Measurements from ENCODE around the gene ITGBL1. TPM values are rescaled to one million over a fixed set of nuclear protein-coding genes. Genes with fewer than 3 reads are reported as not detected.

The ITGBL1 gene
- total RNA-seq, 1 experiment from 2014 or later = not detected

GRCh38 chr13:101512650-101513049, 60.2 kb downstream of the ITGBL1 start:
- TF ChIP-seq CTCF (IDR thresholded peaks at IDR 0.05; ENCODE audit: unreplicated experiment) = no peak
- Mint-ChIP-seq H3K4me3 (ENCODE audit: unreplicated experiment) (no peak overlapping the region), H3K36me3 (ENCODE audit: insufficient read depth, unreplicated experiment) (no peaks in the 10 kb centered on the region), H3K4me1 (ENCODE audit: insufficient read depth, unreplicated experiment) (peaks cover 16% of the 10 kb centered on the region), H3K27ac (ENCODE audit: low read depth, unreplicated experiment) (peak overlapping the region; percentile 20), H3K27me3 (ENCODE audit: insufficient read depth, unreplicated experiment) (no peaks in the 10 kb centered on the region), H3K9me3 (ENCODE audit: unreplicated experiment) (no peaks in the 10 kb centered on the region)
- intact Hi-C loops (cut with micrococcal nuclease) = no loop called here
- DNase-seq (ENCODE audit: unreplicated experiment) = peak; percentile 19
- CTCF ChIA-PET = interaction anchor here (0.5 to 3.3 kb wide), 4 partner anchors 205 to 368 kb away, joined by 3 to 20 read pairs (median 4); no protein-coding TSS in a partner anchor
- POLR2A ChIA-PET = no interaction called here
- no TSS peak for BruUV-seq (replicated peaks)

DNA sequence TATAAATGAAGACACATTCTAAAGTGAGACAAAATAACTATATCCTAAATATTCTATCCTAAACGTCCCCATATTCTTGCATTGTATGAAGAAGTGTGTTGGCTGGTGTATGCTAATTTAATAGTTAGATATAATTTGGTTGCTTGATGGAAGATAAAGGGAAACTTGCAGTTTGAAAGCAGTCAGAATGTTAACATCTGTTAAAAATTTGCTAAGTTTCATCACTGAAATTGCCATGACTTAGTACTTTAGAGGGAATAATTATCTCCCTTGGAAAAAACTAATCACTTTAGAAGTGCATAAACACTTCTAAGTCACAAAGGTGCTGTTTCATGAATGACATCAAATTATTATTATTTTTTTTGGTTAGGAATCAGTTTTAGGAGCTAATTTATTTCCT, 61.6 kb downstream of the ITGBL1 start:
- Mint-ChIP-seq H3K27ac (ENCODE audit: low read depth, unreplicated experiment) (no peak overlapping the region), H3K4me1 (ENCODE audit: insufficient read depth, unreplicated experiment) (peaks cover 16% of the 10 kb centered on the region), H3K9me3 (ENCODE audit: unreplicated experiment) (no peaks in the 10 kb centered on the region), H3K36me3 (ENCODE audit: insufficient read depth, unreplicated experiment) (no peaks in the 10 kb centered on the region), H3K27me3 (ENCODE audit: insufficient read depth, unreplicated experiment) (no peaks in the 10 kb centered on the region), H3K4me3 (ENCODE audit: unreplicated experiment) (no peak overlapping the region)
- no peak for TF ChIP-seq CTCF (IDR thresholded peaks at IDR 0.05; ENCODE audit: unreplicated experiment)
- ChIA-PET CTCF (interaction anchor here (0.6 to 4.6 kb wide), 17 partner anchors 9 to 370 kb away, joined by 3 to 56 read pairs (median 4); no protein-coding TSS in a partner anchor), POLR2A (interaction anchor here (0.7 to 0.9 kb wide), 3 partner anchors 9 to 369 kb away, joined by 3 to 6 read pairs (median 3); no protein-coding TSS in a partner anchor)
- BruUV-seq (replicated peaks) = no TSS peak
- intact Hi-C loops (cut with micrococcal nuclease) = loop anchor here (1.0 to 2.0 kb wide), 2 partner anchors 243 to 369 kb away; no protein-coding TSS in a partner anchor
- DNase-seq (ENCODE audit: unreplicated experiment) = no peak

GRCh38 chr13:101514695-101515275, 62.3 kb downstream of the ITGBL1 start:
- TF ChIP-seq CTCF (IDR thresholded peaks at IDR 0.05; ENCODE audit: unreplicated experiment) = peak; percentile 58
- CTCF ChIA-PET = interaction anchor here (0.6 to 4.6 kb wide), 18 partner anchors 8 to 371 kb away, joined by 3 to 56 read pairs (median 4); no protein-coding TSS in a partner anchor
- no TSS peak for BruUV-seq (replicated peaks)
- H3K4me1 Mint-ChIP-seq (ENCODE audit: insufficient read depth, unreplicated experiment) = peaks cover 16% of the 10 kb centered on the region
- POLR2A ChIA-PET = interaction anchor here (0.7 to 0.9 kb wide), 3 partner anchors 10 to 370 kb away, joined by 3 to 6 read pairs (median 3); no protein-coding TSS in a partner anchor
- no peaks in the 10 kb centered on the region for H3K27me3 Mint-ChIP-seq (ENCODE audit: insufficient read depth, unreplicated experiment)
- H3K4me3 Mint-ChIP-seq (ENCODE audit: unreplicated experiment) = no peak overlapping the region
- H3K9me3 Mint-ChIP-seq (ENCODE audit: unreplicated experiment) = no peaks in the 10 kb centered on the region
- peak; percentile 78 for DNase-seq (ENCODE audit: unreplicated experiment)
- H3K27ac Mint-ChIP-seq (ENCODE audit: low read depth, unreplicated experiment) = peak overlapping the region; percentile 12
- no peaks in the 10 kb centered on the region for H3K36me3 Mint-ChIP-seq (ENCODE audit: insufficient read depth, unreplicated experiment)
- intact Hi-C loops (cut with micrococcal nuclease) = loop anchor here (1.0 to 2.0 kb wide), 2 partner anchors 243 to 370 kb away; no protein-coding TSS in a partner anchor

DNA sequence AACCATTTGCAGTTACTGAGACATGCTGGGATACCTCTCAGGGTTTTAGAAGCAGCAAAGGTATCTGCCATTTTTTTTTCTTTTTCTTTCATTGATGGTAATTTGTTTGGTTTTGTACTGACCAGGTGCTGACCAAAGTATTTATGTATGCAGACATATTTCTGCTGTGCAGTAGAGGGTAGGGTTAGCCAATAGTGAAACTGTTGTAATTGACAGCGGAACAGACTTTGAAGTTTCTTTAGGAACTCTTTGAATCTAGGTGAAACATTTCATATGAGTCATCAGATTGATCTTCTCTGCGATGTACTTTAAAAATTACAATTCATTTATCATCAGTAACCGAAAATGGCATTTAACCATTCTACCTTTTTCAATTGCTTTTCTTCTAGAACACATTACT, 63.0 kb downstream of the ITGBL1 start:
- CTCF ChIA-PET = interaction anchor here (0.6 to 4.6 kb wide), 3 partner anchors 18 to 371 kb away, joined by 5 to 56 read pairs (median 14); no protein-coding TSS in a partner anchor

More for the DNA sequence above, 63.0 kb downstream of the ITGBL1 start:
- no peak for DNase-seq (ENCODE audit: unreplicated experiment)
- POLR2A ChIA-PET = no interaction called here
- Mint-ChIP-seq H3K4me1 (ENCODE audit: insufficient read depth, unreplicated experiment) (peaks cover 20% of the 10 kb centered on the region), H3K36me3 (ENCODE audit: insufficient read depth, unreplicated experiment) (no peaks in the 10 kb centered on the region), H3K27ac (ENCODE audit: low read depth, unreplicated experiment) (no peak overlapping the region), H3K4me3 (ENCODE audit: unreplicated experiment) (no peak overlapping the region), H3K27me3 (ENCODE audit: insufficient read depth, unreplicated experiment) (no peaks in the 10 kb centered on the region), H3K9me3 (ENCODE audit: unreplicated experiment) (no peaks in the 10 kb centered on the region)
- no TSS peak for BruUV-seq (replicated peaks)
- intact Hi-C loops (cut with micrococcal nuclease) = loop anchor here (2.0 kb wide), 1 partner anchor 371 kb away; no protein-coding TSS in a partner anchor
- TF ChIP-seq CTCF (IDR thresholded peaks at IDR 0.05; ENCODE audit: unreplicated experiment) = no peak
